ENCODE data around the gene GRAMD1C. TPM values are rescaled to one million over a fixed set of nuclear protein-coding genes. Genes with fewer than 3 reads are reported as not detected.

Gene GRAMD1C
- total and polyA plus RNA-seq, 2 experiments from 2014 or later = 3.2 to 6.0 TPM

- Histone ChIP-seq H4K20me1 (ENCODE audit: insufficient read depth) (no peaks in the 10 kb centered on the region), H3K4me1 (ENCODE audit: insufficient read depth) (no peaks in the 10 kb centered on the region), H3K9me2 (ENCODE audit: insufficient read depth) (no peaks in the 10 kb centered on the region), H3K4me2 (ENCODE audit: unreplicated experiment) (no peak overlapping the region), H3K27me3 (replicated peaks; ENCODE audit: insufficient read depth) (no peaks in the 10 kb centered on the region), H3K9ac (no peak overlapping the region), H3K36me3 (ENCODE audit: low read depth) (no peaks in the 10 kb centered on the region), H3K4me3 (no peak overlapping the region), H3F3A (ENCODE audit: insufficient read depth) (no peaks in the 10 kb centered on the region), H3K27ac (no peak overlapping the region), H2AFZ (no peak overlapping the region), H3K9me3 (ENCODE audit: low read depth) (no peaks in the 10 kb centered on the region), H3K79me2 (ENCODE audit: insufficient read depth) (no peaks in the 10 kb centered on the region)
- DNase-seq = no peak
- TF ChIP-seq EZH2phosphoT487 (IDR thresholded peaks at IDR 0.05; ENCODE audit: insufficient read depth, low read depth) (no peak), EZH2 (IDR thresholded peaks at IDR 0.05; ENCODE audit: insufficient read depth, poor library complexity, severe bottlenecking) (no peak)
- in situ Hi-C loops (cut with MboI) = no loop called here
- WGBS, 2 experiments (ENCODE audit: low coverage in 1 of 2, low lambda C conversion rate in 2 of 2, missing lambda C conversion rate in 2 of 2) = 71 to 76% methylated on average over 3 of the region's 3 CpGs
These were observed 39.8 kb downstream of the GRAMD1C start for GRCh38 chr3:113878403-113878802.

DNA sequence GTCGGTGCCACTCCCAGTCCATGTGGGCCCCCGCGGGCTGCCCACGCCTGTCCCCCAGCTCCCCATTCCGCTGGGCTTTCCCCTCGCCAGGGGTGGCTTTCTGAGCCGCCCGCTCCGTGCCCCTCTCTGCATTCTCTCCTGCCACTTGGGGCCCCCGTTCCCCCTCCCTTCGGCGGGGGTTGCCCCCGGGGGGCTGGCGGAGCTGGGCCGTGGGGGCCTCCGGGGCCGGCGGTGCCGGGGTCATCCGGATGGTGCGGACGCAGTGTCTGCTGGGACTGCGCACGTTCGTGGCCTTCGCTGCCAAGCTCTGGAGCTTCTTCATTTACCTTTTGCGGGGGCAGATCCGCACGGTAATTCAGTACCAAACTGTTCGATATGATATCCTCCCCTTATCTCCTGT, 46.5 kb downstream of the GRAMD1C start:
- 90 to 91% methylated on average over 12 to 28 of the region's 30 CpGs for WGBS, 2 experiments (ENCODE audit: low coverage in 1 of 2, low lambda C conversion rate in 2 of 2, missing lambda C conversion rate in 2 of 2)
- H3K36me3 ChIP-seq (ENCODE audit: low read depth) = peaks cover 4% of the 10 kb centered on the region; the same call in 1 of the 2 replicates
- no peak overlapping the region for H3K4me3 ChIP-seq
- no peaks in the 10 kb centered on the region for H3K9me3 ChIP-seq (ENCODE audit: low read depth)
- no peak overlapping the region for H3K27ac ChIP-seq
- no peak overlapping the region for H2AFZ ChIP-seq
- no peaks in the 10 kb centered on the region for H3F3A ChIP-seq (ENCODE audit: insufficient read depth)
- no peak for DNase-seq
- no peak overlapping the region for H3K9ac ChIP-seq
- no peaks in the 10 kb centered on the region for H3K9me2 ChIP-seq (ENCODE audit: insufficient read depth)
- no peaks in the 10 kb centered on the region for H3K79me2 ChIP-seq (ENCODE audit: insufficient read depth)
- no peaks in the 10 kb centered on the region for H4K20me1 ChIP-seq (ENCODE audit: insufficient read depth)
- TF ChIP-seq EZH2phosphoT487 (IDR thresholded peaks at IDR 0.05; ENCODE audit: insufficient read depth, low read depth) (no peak), EZH2 (IDR thresholded peaks at IDR 0.05; ENCODE audit: insufficient read depth, poor library complexity, severe bottlenecking) (no peak)
- no peak overlapping the region for H3K4me2 ChIP-seq (ENCODE audit: unreplicated experiment)
- in situ Hi-C loops (cut with MboI) = no loop called here
- H3K27me3 ChIP-seq (replicated peaks; ENCODE audit: insufficient read depth) = no peaks in the 10 kb centered on the region
- no peaks in the 10 kb centered on the region for H3K4me1 ChIP-seq (ENCODE audit: insufficient read depth)

DNA sequence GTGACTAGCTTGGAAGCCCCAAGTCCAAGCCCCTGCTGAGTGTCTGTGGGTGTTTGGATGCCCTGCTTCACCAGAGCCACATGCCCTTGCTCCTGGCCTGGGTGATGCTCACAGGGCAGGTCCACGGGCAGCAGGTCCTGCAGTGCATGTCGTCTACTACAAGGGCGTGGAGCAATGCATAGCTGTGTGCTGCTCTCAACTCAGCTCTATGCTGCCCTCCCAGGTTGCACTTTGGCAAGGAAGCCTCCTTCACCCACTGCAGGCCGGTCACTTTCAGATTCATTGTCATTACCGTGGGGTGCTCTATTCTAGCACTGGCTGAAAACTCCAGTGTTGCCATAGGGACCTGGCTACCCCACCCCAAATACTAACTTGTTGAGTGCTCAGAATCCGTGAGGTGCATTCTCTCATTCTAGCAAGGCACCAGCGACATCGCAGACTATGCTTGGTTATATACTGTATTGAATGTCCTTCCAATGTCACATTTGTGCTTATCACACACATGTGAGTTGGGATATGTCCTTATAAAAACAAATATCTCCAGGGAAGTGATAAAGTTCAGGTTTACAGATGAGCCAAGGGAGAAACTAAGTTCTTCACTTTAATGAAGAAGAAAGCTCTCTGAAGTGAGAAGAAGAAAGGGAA, 51.8 kb downstream of the GRAMD1C start:
- H3K9me2 ChIP-seq (ENCODE audit: insufficient read depth) = no peaks in the 10 kb centered on the region
- in situ Hi-C loops (cut with MboI) = no loop called here
- H3K27ac ChIP-seq = no peak overlapping the region
- H3K4me3 ChIP-seq = no peak overlapping the region
- H3K9ac ChIP-seq = no peak overlapping the region
- H3K9me3 ChIP-seq (ENCODE audit: low read depth) = no peaks in the 10 kb centered on the region
- H3K27me3 ChIP-seq (replicated peaks; ENCODE audit: insufficient read depth) = no peaks in the 10 kb centered on the region
- no peak overlapping the region for H2AFZ ChIP-seq
- WGBS, 2 experiments (ENCODE audit: low coverage in 1 of 2, low lambda C conversion rate in 2 of 2, missing lambda C conversion rate in 2 of 2) = 72 to 77% methylated on average over 8 of the region's 8 CpGs
- no peak overlapping the region for H3K4me2 ChIP-seq (ENCODE audit: unreplicated experiment)
- no peaks in the 10 kb centered on the region for H3K4me1 ChIP-seq (ENCODE audit: insufficient read depth)
- TF ChIP-seq EZH2phosphoT487 (IDR thresholded peaks at IDR 0.05; ENCODE audit: insufficient read depth, low read depth) (no peak), EZH2 (IDR thresholded peaks at IDR 0.05; ENCODE audit: insufficient read depth, poor library complexity, severe bottlenecking) (no peak)
- H3F3A ChIP-seq (ENCODE audit: insufficient read depth) = no peaks in the 10 kb centered on the region
- no peaks in the 10 kb centered on the region for H3K36me3 ChIP-seq (ENCODE audit: low read depth)
- H3K79me2 ChIP-seq (ENCODE audit: insufficient read depth) = no peaks in the 10 kb centered on the region
- no peak for DNase-seq
- H4K20me1 ChIP-seq (ENCODE audit: insufficient read depth) = no peaks in the 10 kb centered on the region

GRCh38 chr3:113894927-113895326, 56.3 kb downstream of the GRAMD1C start:
- 94 to 98% methylated on average over 4 of the region's 4 CpGs for WGBS, 2 experiments (ENCODE audit: low coverage in 1 of 2, low lambda C conversion rate in 2 of 2, missing lambda C conversion rate in 2 of 2)
- H3K9ac ChIP-seq = no peak overlapping the region
- H2AFZ ChIP-seq = no peak overlapping the region
- no peaks in the 10 kb centered on the region for H3K9me3 ChIP-seq (ENCODE audit: low read depth)
- H3K4me2 ChIP-seq (ENCODE audit: unreplicated experiment) = no peak overlapping the region
- H3K9me2 ChIP-seq (ENCODE audit: insufficient read depth) = no peaks in the 10 kb centered on the region
- 0 out of 2 replicates have a peak, but pooled peaks cover 3% of the 10 kb centered on the region for H3F3A ChIP-seq (ENCODE audit: insufficient read depth)
- no peaks in the 10 kb centered on the region for H3K79me2 ChIP-seq (ENCODE audit: insufficient read depth)
- in situ Hi-C loops (cut with MboI) = no loop called here
- H3K36me3 ChIP-seq (ENCODE audit: low read depth) = no peaks in the 10 kb centered on the region
- peaks cover 17% of the 10 kb centered on the region for H3K4me1 ChIP-seq (ENCODE audit: insufficient read depth)
- no peak overlapping the region for H3K27ac ChIP-seq
- no peaks in the 10 kb centered on the region for H3K27me3 ChIP-seq (replicated peaks; ENCODE audit: insufficient read depth)
- TF ChIP-seq EZH2phosphoT487 (IDR thresholded peaks at IDR 0.05; ENCODE audit: insufficient read depth, low read depth) (no peak), EZH2 (IDR thresholded peaks at IDR 0.05; ENCODE audit: insufficient read depth, poor library complexity, severe bottlenecking) (no peak)
- no peak overlapping the region for H3K4me3 ChIP-seq
- H4K20me1 ChIP-seq (ENCODE audit: insufficient read depth) = no peaks in the 10 kb centered on the region
- no peak for DNase-seq

Measured in GM23248 (cell line).